Measurements from ENCODE around the gene SPATA45. TPM values are rescaled to one million over a fixed set of nuclear protein-coding genes. Genes with fewer than 3 reads are reported as not detected.
A peak's percentile ranks its signal among the peaks of the same experiment; 100 is the strongest.

The SPATA45 gene
- total RNA-seq, 1 donor from 2014 or later = 2.0 TPM

DNA sequence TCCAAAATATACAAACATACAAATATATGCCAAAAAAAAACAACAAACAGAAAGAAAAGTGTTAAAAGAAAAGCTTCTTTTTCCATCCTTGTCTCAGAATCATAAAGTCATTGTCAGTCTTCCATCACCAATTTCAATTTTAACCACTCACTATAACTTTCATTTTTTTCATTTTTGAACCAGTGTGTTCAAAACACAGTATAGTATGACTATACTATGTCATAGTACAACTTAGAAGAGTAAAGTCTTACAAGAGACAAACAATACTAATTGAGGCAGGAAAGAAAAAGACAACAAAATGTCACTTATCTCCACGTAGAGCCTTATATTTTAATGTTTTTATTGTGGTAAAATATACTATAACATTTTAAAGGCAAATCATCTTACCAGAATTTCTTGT is 63.5 kb downstream of the SPATA45 start:
- DNase-seq (ENCODE audit: low spot score in 2 of 2) = no peak
- FAIRE-seq = no peak

DNA sequence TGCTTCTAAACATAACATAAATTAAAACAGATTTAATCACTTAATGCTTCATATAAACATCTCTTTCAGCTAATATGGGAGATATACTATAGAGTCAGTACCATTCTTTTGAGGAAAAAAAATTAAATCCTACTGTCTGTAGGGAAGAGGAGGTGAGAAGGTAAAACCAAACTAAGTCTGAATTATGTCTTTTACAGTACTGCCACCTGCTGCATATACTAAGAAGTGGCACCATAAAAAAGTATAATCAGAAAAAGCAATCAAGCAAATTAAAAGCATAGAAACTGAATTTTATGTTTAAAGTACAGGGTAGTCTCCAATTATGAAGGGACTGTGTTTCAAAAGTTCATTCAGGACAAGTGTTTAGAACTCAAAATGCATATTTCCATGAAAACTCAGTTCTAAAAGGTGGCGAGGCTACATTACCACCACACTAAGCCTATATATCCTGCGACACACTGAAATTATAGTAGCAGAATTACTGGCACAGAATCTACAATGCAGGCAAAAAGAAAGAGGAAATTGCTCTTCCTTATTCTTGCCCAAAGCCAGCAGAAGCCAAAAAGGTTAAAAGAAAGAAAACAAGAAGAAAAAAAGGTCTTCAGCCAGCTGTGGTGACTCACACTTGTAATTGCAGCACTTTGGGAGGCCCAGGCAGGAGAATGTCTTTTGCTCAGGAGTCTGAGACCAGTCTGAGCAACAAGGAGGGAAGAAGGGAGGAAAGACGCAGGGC is 64.9 kb downstream of the SPATA45 start:
- DNase-seq (ENCODE audit: low spot score in 2 of 2) (no peak), FAIRE-seq (peak; percentile 8)

DNA sequence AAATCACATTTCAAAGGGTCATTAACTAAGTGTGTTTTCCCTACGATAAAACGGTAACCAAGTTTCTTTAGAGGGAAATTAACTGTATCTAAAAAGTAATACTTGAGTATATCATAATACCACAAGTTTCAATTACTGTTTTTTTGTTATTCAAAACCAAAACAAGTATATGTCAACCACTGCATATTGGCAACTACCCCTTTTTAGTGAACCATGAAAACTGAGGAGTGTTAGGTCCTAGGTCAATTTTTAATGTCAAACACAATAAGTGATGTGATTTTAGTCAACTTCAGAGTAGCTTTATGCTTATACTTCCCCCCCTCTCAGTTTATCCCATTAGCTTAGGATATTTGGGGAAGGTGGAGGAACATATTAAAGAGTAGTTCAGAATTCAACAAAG is 66.2 kb downstream of the SPATA45 start:
- FAIRE-seq (no peak), DNase-seq (ENCODE audit: low spot score in 2 of 2) (no peak)

DNA sequence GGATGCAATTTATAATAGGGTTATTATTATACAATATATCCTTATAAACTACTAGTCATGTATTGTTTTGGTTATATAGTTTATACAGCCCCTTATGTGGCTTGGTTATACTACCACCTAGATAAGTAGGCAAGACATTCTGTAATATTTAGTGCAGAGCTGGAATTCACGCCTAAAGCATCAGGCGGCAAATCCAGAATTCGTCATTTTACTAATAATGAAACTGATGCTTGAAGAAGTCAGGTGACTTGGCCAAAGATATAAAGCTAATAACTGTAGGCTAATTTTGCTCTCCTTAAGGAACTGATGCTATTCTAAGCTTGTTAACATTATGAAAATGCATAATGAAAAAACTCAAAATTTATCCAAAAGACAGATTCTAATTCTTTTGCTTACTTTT is 66.7 kb downstream of the SPATA45 start:
- no peak for DNase-seq (ENCODE audit: low spot score in 2 of 2)
- no peak for FAIRE-seq

Small RNA genes lying within 50 kb of the gene (small RNA-seq; reads per million reads assigned to genes)
- gene AC104333.1 (not detected), gene AC104333.2 (not detected)

Other genes starting within 250 kb of the SPATA45 start
- 1.6 TPM for gene ATF3, start 238.9 kb downstream of the SPATA45 start, total RNA-seq
- 5.7 TPM for gene BATF3, start 147.8 kb downstream of the SPATA45 start, total RNA-seq
- gene NSL1, start 55.9 kb downstream of the SPATA45 start, total RNA-seq = 60.3 TPM
- gene TATDN3, start 55.8 kb downstream of the SPATA45 start, total RNA-seq = 33.8 TPM
- gene FLVCR1, start 10.6 kb upstream of the SPATA45 start, total RNA-seq = 42.8 TPM
- gene VASH2, start 102.9 kb upstream of the SPATA45 start, total RNA-seq = 28.1 TPM
- 79.1 TPM for gene ANGEL2, start 168.2 kb upstream of the SPATA45 start, total RNA-seq
- 79.5 TPM for gene RPS6KC1, start 203.6 kb upstream of the SPATA45 start, total RNA-seq